A673 (cell line): ENCODE measurements around the gene TEX9. TPM values are rescaled to one million over a fixed set of nuclear protein-coding genes. Genes with fewer than 3 reads are reported as not detected.

Source experiments
- BruUV-seq: library from RNA; stranded (reverse); fragments of 400-500 nt; replicated peaks from 2 replicates; lab custom pipeline; 2021; lab: Mats Ljungman, UMichigan
- CTCF ChIA-PET: fragments of 300-600 bp; sonication (Branson Sonifier 250); formaldehyde crosslinking; loops from one replicate; lab custom pipeline; 2022; ENCODE audit warnings: antibody characterized with exemption; lab: Charles Lee
- POLR2A ChIA-PET: fragments of 300-600 bp; sonication (Branson Sonifier 250); formaldehyde crosslinking; loops from one replicate; lab custom pipeline; 2022; ENCODE audit warnings: antibody characterized with exemption; ENCODE audit not compliant: low non-redundant PET; lab: Charles Lee
- DNase-seq: peaks from one replicate; pipeline ENCODE4 v3.0.0-alpha.2; 2015; ENCODE audit warnings: low spot score
- H3K27ac ChIP-seq: fragments of 200-600 bp; sonication (generic); 2 replicates; pipeline ENCODE4 v1.5.1; 2016; ENCODE audit warnings: mixed run types, low read depth, mild to moderate bottlenecking, mixed read lengths, antibody characterized with exemption, low read length; ENCODE audit not compliant: poor library complexity, severe bottlenecking
- H3K27me3 ChIP-seq: fragments of 200-600 bp; sonication (generic); replicated peaks from 2 replicates; pipeline ENCODE4 v1.6.1; 2017; ENCODE audit warnings: mixed run types, low read depth, mild to moderate bottlenecking, mixed read lengths, antibody characterized with exemption, low read length; ENCODE audit not compliant: insufficient read depth, poor library complexity
- H3K36me3 ChIP-seq: fragments of 200-600 bp; sonication (generic); 2 replicates; pipeline ENCODE4 v1.6.1; 2016; ENCODE audit warnings: mixed run types, mild to moderate bottlenecking, mixed read lengths, antibody characterized with exemption, low read length; ENCODE audit not compliant: insufficient read depth, poor library complexity, severe bottlenecking
- H3K4me1 ChIP-seq: fragments of 200-600 bp; sonication (generic); 2 replicates; pipeline ENCODE4 v1.6.1; 2017; ENCODE audit warnings: mixed run types, mild to moderate bottlenecking, mixed read lengths, antibody characterized with exemption, low read length; ENCODE audit not compliant: insufficient read depth, poor library complexity, severe bottlenecking
- H3K4me3 ChIP-seq: fragments of 200-600 bp; sonication (generic); 2 replicates; pipeline ENCODE4 v1.5.1; 2016; ENCODE audit warnings: low read depth, mixed run types, mild to moderate bottlenecking, mixed read lengths, low read length; ENCODE audit not compliant: poor library complexity, severe bottlenecking
- H3K9me3 ChIP-seq: fragments of 200-600 bp; sonication (generic); 2 replicates; pipeline ENCODE4 v1.6.1; 2016; ENCODE audit warnings: mixed run types, low read depth, mild to moderate bottlenecking, mixed read lengths, antibody characterized with exemption, low read length; ENCODE audit not compliant: poor library complexity, severe bottlenecking
- EZH2 ChIP-seq: fragments of 200-600 bp; sonication (generic); IDR thresholded peaks from 2 replicates; pipeline ENCODE4 v1.6.1; 2017; ENCODE audit warnings: borderline replicate concordance, low read depth, mild to moderate bottlenecking, mixed read lengths, antibody characterized with exemption, low read length; ENCODE audit not compliant: poor library complexity, severe bottlenecking
- intact Hi-C: fragments of 100-400 bp; cut with micrococcal nuclease; formaldehyde crosslinking; loops from one replicate; pipeline ENCODE4 v1.10.0; 2022; ENCODE audit not compliant: unreplicated experiment
- total RNA-seq: library from RNA; stranded (reverse); gene quantifications from 2 replicates; pipeline ENCODE4 v1.2.3, GENCODE V29; 2021
- TF ChIP-seq, protein P1 (sequence below): fragments of 300-800, 200-600 bp; sonication (generic); conservative IDR thresholded peaks from 2 replicates; pipeline ENCODE4 v1.5.1; 2017; ENCODE audit warnings: low read depth, mild to moderate bottlenecking, antibody characterized with exemption, low read length, moderate library complexity, mixed read lengths

TEX9 gene
- total RNA-seq, 1 experiment from 2014 or later: 18.0 TPM

GRCh38 chr15:56454836-56455235, 89.6 kb downstream of the TEX9 start:
- ChIA-PET CTCF (interaction anchor here (0.6 kb wide), 1 partner anchor 10 kb away, joined by 4 read pairs; the partner anchor contains the start of gene MNS1), POLR2A (no interaction called here)
- peak; percentile 70 for DNase-seq
- peaks cover 31% of the 10 kb centered on the region for H3K4me1 ChIP-seq
- BruUV-seq: no TSS peak
- peak overlapping the region; percentile 56 for H3K27ac ChIP-seq
- H3K36me3 ChIP-seq: peaks cover 6% of the 10 kb centered on the region
- intact Hi-C loops: no loop called here
- H3K4me3 ChIP-seq: peak overlapping the region; percentile 8
- no peaks in the 10 kb centered on the region for H3K27me3 ChIP-seq
- TF ChIP-seq, protein P1, sequence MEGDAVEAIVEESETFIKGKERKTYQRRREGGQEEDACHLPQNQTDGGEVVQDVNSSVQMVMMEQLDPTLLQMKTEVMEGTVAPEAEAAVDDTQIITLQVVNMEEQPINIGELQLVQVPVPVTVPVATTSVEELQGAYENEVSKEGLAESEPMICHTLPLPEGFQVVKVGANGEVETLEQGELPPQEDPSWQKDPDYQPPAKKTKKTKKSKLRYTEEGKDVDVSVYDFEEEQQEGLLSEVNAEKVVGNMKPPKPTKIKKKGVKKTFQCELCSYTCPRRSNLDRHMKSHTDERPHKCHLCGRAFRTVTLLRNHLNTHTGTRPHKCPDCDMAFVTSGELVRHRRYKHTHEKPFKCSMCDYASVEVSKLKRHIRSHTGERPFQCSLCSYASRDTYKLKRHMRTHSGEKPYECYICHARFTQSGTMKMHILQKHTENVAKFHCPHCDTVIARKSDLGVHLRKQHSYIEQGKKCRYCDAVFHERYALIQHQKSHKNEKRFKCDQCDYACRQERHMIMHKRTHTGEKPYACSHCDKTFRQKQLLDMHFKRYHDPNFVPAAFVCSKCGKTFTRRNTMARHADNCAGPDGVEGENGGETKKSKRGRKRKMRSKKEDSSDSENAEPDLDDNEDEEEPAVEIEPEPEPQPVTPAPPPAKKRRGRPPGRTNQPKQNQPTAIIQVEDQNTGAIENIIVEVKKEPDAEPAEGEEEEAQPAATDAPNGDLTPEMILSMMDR: no peak
- no peak for TF ChIP-seq EZH2
- H3K9me3 ChIP-seq: no peaks in the 10 kb centered on the region

GRCh38 chr15:56456229-56456628, 91.0 kb downstream of the TEX9 start:
- peaks cover 31% of the 10 kb centered on the region for H3K4me1 ChIP-seq
- no TSS peak for BruUV-seq
- H3K4me3 ChIP-seq: no peak overlapping the region
- H3K27ac ChIP-seq: peak overlapping the region; percentile 56
- CTCF ChIA-PET: no interaction called here
- H3K36me3 ChIP-seq: peaks cover 6% of the 10 kb centered on the region
- no peaks in the 10 kb centered on the region for H3K27me3 ChIP-seq
- POLR2A ChIA-PET: no interaction called here
- no peaks in the 10 kb centered on the region for H3K9me3 ChIP-seq
- intact Hi-C loops: no loop called here
- no peak for DNase-seq
- no peak for TF ChIP-seq EZH2
- TF ChIP-seq, protein P1: no peak

- Histone ChIP-seq H3K4me1 (peaks cover 33% of the 10 kb centered on the region), H3K9me3 (no peaks in the 10 kb centered on the region), H3K27me3 (no peaks in the 10 kb centered on the region), H3K4me3 (no peak overlapping the region), H3K27ac (no peak overlapping the region), H3K36me3 (peaks cover 6% of the 10 kb centered on the region)
- intact Hi-C loops: no loop called here
- POLR2A ChIA-PET: no interaction called here
- TF ChIP-seq, protein P1: no peak
- no peak for TF ChIP-seq EZH2
- CTCF ChIA-PET: no interaction called here
- no peak for DNase-seq
- no TSS peak for BruUV-seq
Observed at GRCh38 chr15:56459096-56459495, 93.9 kb downstream of the TEX9 start.
